GM19455 (cell line): ENCODE data around the gene KIF5A.
A peak's percentile ranks its signal among the peaks of the same experiment; 100 is the strongest.

Source experiments
- ATAC-seq: cut with Tn5 transposase; IDR thresholded peaks from one replicate; pipeline ENCODE4 v1.9.1; 2021; ENCODE audit not compliant: unreplicated experiment

The KIF5A gene

DNA sequence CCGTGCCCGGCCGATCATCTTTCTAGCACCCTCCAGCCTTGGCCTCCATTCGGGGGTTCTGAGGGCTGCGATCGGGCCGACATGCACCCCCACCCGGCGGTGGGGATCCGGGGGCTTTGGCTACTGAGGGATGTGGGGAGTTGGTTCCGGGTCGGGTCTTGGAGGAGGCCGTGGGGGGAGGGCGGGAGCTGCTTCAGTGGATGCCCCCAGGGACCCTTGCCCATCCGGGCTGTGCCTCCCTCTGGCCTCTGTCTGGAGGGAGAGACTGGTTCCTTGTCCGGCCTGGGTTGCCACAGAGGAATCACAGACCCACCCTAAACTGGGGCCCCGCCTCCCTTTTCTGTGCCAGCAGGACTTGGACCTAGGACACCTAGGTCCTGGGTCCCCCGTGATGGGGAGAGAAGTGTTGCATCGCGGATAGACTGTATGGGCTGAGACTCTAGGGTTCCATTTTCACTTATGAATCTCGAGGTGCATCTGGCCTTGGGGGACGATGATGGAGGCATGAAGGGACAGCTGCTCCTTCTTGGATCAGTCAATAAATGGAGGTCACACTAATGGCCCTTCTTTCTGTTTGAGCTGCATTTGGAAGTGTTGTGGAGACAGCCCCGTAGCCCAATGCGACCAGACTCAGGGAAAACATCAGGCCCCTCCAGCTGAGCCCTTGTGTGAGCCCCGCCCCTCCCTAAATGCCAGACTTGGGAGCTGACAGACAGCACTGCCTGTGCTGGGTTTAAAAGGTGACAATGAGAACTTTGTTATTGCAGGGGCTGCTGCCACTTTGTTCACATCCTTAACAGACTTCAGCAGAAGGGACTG, 55.4 kb downstream of the KIF5A start:
- no peak for ATAC-seq

DNA sequence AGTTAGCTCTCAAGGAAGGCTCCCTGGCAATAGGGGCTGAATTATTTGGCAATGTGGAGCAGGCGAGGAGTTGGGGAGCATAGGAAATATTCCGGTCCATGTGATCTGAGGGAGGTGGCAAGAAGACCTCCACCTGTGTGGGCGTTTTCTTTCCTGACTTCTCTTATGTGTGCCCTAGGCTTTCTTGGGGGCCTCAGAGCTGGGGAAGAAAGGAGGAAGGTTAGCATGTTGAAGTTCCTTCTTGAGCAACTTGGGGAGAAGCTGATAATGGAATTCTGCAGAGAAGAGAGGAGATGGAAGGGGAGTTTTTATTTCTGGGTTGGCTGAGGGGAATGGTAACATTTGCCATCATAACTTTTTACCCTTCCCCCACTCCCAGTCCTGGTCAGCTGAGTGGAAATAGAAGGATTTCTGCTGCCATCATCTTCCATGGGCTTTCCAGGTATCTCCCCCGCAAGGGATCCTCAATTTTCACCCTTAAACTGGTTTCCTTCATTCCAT, 56.0 kb downstream of the KIF5A start:
- ATAC-seq, result no peak

DNA sequence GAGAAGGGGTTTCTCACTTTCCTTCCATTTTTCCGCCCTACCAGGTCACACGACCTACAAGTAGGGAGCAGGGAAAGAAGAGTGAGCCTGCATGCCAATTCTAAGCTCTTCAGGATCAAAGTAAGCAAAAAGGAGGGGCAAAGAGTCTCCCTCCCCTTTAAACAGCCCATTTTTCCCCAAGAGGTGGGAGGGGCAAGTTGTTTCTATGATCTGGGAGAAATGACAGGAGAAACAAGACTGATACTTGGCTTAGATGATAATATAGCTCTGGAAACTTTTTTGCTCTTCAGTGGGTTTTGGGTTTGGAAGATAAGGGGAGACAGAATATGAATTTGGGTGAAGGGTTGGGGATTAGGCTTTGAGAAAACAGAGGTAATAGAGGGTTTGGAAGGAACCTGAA, 56.6 kb downstream of the KIF5A start:
- no peak for ATAC-seq

DNA sequence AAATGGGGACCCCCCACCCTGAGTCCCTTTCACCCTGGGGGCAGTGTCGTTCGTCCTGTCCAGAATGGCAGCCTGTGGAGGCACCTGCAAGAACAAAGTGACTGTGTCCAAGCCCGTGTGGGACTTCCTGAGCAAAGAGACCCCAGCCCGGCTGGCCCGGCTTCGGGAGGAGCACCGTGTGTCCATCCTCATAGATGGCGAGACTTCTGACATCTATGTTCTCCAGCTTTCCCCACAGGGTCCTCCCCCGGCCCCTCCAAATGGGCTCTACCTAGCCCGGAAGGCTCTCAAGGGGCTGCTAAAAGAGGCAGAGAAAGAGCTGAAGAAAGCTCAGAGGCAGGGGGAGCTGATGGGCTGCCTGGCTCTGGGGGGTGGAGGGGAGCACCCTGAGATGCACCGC, 57.0 kb downstream of the KIF5A start:
- ATAC-seq, result no peak

DNA sequence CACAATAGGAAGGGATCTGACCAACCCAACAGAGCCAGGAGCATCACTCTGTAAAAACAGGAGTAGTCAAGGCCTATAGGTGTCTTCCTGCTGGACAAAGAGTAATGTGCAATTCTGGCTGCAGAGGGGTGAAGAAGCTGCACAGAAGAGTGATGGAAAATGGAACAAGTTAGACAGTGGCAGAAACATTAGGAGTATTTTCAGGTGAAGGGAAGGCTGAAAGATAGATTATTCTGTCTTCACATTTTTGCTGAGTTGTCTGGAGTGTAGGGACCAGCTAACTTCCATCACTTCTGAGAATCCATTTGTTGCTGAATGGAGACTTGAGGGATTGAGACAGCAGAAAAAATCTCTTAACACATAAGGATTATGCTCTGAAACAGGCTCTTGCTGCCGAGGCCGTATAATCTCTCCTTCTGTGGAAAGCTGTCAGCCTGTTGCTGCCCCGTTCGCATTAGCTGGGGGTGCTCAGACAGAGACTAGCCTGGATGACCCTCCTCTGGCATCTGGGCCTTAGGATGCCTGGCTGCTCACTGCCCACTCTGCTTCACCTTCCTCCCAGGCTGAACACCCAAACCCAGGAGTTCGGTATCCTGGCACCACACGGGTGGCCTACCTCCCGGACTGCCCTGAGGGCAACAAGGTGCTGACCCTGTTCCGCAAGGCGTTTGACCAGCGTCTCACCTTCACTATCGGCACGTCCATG, 58.3 kb downstream of the KIF5A start:
- no peak for ATAC-seq

DNA sequence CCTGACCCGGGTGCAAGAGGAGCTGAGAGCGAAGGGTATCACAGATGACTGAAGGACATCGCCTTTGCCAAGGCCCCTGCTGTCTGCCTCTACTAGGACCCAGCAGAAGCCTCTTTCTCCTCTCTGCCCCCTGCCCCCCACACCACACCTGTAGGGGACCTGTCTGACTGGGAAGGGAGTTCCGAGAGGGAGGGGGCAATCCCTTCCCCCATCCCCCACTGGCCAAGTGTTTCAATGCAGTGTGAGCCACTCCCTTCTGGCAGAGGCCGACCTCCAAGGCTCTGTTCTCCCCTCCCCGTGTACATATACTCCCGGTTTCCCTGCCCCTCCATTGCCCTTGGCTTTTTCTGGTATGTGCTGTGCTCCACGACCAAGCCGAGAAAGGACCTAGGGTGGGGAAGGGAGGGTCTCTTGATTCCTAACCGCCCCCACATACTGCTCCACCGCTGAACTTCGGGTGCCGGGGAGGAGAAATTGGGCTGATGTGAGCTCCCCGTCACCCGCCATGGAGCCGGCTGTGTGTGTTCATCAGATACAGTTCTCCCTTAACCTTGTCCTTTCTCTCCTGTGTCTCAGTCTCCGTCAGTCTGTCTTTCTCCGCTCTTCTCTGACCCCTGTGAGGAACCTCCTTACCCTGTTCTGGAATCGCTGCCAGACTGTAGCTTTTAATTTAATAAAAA, 59.4 kb downstream of the KIF5A start:
- ATAC-seq, result no peak

DNA sequence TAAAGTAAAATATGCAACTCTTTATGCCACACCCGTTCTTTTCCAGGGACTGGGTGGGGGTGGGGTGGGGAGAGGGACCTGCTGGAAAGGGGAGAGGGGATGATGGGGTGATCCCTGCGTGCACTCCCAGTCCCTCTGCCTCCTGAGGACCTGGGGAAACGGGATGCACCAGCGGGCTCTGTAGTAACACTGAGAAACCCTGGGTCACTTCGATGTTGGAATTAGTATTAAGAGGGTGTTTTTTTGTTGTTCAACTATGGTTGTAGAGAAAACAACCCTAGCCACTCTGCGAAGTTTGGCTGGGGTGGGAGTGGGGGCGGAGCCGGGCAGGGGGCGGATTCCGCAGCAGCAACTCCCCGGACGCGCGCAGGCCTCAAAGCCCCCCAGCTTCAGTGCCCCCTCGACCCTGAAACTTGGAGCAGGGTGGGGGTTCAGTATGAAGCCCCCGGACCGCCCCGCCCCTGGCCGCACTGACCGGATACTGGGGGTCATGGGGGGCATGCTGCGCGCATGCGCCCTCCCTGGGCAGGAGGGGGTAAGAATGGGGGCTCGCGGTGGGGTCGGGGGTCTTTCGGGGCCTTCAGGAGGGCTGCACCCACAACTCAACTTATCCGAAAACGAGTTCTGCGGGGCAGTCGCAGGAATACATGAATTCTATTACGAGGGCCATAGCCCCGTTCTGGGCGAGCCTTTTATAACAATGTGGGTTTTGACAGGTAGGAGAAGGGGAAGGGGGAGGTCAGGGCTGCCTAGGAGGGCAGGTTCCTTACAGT, 60.1 kb downstream of the KIF5A start:
- ATAC-seq, result no peak

DNA sequence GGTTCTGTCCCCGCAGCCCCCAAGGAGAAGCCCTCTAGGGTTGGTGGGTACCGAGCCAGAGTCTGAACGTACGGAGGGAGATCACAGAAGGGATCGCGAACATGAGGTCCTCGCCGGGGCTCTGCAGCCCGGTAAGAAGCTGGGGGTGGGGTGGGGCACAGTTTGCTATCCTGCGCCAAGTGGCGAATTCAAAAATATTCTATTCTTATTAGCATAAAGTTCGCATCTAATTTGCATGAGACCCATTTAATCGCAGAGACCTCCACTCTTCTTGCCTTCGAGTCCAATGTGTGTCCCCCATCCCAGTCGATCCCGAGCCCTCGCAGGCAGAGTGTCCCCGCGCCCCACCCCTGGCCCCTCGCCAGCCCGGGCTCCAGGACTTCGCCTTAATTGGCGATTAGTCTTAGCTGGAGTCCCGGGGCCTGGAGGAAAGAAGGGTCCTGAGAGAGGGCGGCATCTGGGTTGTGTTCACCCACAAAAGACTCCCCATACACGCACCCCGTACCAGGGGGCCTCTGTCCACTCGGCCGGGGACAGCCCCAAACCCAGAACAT, 60.8 kb downstream of the KIF5A start:
- ATAC-seq, result no peak

DNA sequence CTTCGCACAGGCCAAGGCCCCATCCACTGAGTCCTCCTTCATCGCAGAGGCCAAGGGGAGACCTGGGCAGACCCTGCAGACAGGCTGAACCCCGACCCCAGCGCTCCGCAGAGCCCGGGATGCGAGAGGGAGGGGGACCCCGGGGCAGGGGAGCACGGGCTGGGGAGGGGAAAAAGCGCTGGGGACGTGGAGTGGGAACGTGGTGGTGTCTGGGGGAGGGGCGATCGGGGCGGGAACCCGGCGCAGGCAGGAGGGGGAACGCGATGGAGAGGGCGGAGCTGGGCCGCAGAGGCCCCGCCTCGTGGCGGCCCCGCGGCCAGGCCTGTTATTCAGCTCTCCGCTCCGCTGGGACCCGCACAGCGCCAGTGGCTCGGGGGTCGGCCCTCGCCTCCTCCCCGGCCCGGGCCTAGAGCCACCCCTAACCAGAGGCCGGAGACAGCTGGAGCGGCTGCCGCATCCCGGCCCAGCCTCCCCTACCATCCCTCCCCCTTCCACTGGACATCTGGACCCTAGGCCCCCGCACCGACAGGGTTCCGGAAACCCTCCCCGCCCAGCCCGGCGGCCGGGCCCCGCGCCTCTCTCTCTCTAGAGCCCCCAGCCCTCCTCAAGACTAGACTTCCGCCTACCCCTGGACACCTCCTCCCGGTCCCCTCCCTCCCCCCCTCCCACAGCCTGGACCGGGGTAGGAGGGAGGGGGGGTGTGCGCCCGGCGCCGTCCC, 61.4 kb downstream of the KIF5A start, which contains the start of gene ARHGEF25:
Gene ARHGEF25, plus strand, starts transcription at position 328 of the 719 bp plus-strand sequence. CDS start 460 bp downstream, outside the sequence.
- peak; percentile 53 for ATAC-seq

DNA sequence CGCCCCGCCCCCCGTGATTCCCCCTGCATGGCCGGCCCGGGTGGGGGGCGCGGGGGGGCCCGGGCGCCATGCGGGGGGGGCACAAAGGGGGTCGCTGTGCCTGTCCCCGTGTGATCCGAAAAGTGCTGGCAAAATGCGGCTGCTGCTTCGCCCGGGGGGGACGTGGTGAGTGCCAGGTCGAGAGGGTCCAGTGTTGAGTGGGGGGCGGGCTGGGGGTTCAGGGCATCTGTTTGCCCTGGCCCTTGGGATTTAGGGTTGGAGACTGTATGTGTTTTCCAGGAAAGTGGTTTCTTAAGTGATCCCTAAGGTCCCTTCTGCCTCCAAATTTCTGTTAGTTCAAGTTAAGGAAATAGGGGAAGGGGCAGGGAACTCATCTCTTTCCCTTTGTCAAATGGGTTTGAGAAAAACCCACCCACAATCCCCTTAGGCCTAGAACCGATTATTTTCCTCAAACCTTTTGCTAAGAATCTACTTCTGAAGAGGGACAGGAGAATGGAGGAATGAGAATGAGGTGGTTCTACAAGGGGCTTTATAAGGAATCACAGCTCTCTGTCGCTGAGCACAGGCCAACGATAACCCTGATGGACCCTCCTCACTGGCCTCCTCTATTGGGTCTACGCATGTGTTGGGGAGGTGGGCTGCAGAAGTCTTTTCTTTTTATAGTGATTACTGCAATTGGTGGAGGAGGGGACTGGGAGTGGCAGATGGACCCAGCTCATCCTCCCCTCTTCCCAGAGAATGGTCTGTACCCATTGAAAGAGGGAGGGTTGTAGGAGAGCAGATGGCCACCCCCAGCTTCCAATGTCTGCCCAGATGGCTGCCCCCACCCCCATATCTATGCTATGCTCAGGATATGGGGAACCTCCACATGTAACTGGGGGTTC, 62.2 kb downstream of the KIF5A start:
- no peak for ATAC-seq

DNA sequence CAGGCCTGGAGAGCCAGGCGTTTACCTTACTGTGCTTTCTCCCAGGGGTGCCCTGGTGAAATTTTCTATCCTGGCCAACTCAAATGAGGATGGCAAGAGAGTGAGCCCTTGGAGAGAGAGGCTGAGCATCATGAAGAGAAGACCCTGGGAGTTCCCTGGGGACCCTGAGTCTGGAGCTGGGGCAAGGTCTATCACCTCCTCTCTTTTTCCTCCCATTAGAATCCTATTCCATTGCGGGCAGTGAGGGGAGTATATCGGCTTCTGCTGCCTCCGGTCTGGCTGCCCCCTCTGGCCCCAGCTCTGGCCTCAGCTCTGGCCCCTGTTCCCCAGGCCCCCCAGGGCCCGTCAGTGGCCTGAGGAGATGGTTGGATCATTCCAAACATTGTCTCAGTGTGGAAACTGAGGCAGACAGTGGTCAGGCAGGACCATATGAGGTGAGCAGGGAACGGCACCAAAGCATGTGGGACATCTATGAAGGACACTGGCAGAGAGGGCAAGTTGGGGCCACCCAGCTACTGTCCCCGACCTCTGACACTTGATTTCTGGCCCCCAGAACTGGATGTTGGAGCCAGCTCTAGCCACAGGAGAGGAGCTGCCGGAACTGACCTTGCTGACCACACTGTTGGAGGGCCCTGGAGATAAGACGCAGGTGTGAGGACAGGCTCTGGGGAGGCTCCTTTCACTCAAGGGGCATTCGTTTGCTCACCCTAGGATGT, 63.0 kb downstream of the KIF5A start:
- no peak for ATAC-seq

DNA sequence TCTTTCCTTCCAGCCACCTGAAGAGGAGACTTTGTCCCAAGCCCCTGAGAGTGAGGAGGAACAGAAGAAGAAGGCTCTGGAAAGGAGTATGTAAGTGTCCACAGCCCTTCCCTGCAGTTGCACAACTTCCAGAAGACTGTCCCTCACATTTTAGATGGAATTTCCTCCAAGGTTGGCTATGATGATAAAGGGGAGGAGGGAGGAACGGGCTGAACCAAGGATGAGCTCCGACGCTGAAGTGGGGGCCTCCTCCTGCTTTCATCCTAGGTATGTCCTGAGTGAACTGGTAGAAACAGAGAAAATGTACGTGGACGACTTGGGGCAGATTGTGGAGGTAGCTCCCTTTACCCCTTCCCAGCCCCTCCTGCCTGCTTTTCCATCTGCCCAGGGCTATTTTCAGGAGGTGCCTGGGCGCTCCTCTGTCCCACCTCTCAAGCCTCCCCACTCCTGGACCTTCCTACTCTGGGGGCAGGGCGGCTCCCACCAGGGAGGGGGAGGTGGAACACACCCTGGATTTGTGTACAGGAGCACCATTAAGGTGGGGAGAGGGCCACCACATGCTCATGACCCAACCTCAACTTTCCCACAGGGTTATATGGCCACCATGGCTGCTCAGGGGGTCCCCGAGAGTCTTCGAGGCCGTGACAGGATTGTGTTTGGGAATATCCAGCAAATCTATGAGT, 63.7 kb downstream of the KIF5A start:
- ATAC-seq, result no peak

DNA sequence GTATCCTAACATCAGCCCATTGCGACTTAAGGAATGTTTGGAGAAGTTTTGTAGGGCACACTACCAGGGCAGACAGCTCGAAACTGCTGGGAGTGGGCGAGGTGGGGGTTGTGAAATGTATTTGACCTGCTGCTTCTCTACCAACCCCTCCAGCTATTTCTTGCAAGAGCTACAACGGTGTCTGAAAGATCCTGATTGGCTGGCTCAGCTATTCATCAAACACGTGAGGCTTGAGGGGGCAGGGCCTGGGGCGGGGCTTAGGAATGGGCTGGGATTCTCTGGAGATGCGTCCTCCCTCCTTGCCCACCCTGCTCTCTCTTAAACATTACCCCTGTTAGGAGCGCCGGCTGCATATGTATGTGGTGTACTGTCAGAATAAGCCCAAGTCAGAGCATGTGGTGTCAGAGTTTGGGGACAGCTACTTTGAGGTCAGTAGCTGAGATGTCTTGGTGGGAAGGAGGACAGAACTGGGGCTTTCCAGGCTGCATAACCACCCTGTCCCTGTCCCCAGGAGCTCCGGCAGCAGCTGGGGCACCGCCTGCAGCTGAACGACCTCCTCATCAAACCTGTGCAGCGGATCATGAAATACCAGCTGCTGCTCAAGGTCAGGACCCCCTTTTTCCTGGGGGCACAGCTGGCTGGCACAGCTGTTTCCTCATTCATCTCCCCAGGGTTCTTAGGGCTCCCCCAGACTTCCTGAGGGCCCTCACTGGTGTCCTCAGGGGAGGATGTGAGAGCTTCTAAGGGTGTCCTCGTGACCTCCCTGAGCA, 64.5 kb downstream of the KIF5A start:
- peak; percentile 59 for ATAC-seq

DNA sequence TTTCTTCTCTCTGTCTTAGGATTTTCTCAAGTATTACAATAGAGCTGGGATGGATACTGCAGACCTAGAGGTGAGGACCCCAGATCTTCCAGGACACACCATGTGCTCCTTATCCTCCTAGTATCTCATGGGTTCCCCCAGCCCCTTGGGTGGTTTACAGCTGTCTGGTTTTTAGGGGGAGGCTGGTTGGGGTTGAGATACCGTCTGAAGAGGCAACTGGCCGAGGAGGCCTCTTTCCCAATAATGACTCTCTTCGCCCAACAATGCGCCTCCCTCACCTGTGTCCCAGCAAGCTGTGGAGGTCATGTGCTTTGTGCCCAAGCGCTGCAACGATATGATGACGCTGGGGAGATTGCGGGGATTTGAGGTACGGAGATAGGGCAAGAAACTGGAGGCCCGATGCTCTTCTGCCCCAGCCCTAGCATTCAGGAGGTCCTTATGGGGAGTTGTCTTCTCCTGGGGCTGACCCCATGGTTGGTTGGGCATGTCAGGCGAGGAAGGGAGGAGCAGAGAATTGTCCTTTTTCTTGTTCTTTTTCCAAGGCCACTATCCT, 65.2 kb downstream of the KIF5A start:
- no peak for ATAC-seq

DNA sequence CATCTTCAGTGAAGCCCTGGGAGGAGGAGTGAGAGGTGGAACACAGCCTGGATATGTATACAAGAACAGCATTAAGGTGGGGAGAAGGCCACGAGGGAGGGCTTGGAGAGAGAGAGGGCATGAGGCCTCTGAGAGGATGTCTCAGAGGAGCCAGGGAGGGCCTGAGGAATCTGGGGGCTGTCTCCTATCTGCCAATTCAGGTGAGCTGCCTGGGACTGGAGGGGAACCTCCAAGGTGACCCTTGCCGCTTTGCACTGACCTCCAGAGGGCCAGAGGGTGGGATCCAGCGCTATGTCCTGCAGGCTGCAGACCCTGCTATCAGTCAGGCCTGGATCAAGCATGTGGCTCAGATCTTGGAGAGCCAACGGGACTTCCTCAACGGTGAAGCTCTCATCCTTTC, 65.8 kb downstream of the KIF5A start:
- no peak for ATAC-seq

DNA sequence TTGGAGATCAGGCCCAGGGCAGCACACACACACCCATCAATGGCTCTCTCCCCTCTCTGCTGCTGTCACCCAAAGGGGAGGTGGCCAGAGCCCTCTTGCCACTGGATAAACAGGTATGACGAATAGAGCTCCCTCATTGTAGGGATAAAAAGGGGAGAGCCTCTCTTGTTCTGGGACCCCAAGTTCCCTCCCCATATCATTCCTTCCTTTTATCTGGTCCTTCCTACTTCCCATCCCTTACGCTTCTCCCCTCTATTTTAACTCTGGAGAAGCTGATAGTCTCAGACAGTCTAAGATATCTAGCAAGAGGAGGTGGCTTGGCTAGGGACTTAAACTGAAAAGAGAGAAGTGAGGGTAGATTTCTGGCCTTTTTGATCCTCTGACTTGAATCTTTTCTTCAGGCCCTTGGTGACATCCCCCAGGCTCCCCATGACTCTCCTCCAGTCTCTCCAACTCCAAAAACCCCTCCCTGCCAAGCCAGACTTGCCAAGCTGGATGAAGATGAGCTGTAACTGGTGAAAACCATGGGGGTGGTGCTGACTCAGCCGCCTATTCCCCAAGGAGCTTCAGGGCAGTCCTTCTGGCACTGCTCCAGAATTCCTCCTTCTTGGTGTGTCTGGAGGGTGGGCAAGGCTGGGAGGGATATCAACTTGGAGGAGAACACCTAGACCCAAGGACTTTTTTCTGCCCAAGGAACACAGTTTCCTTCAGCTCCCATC, 66.7 kb downstream of the KIF5A start:
- no peak for ATAC-seq
